OCI-LY7 (cell line): ENCODE data around the gene TMEM115. TPM values are rescaled to one million over a fixed set of nuclear protein-coding genes. Genes with fewer than 3 reads are reported as not detected.

ENCODE experiments used
- BruUV-seq: library from RNA; stranded (reverse); fragments of 400-500 nt; replicated peaks from 2 replicates; lab custom pipeline; 2021; lab: Mats Ljungman, UMichigan
- CTCF ChIA-PET: fragments of 300-600 bp; sonication (Branson Sonifier 250); formaldehyde crosslinking; loops from one replicate; lab custom pipeline; 2022; ENCODE audit warnings: antibody characterized with exemption; ENCODE audit not compliant: unreplicated experiment; lab: Charles Lee
- POLR2A ChIA-PET: fragments of 300-600 bp; sonication (Branson Sonifier 250); formaldehyde crosslinking; loops from one replicate; lab custom pipeline; 2022; ENCODE audit warnings: antibody characterized with exemption; lab: Charles Lee
- DNase-seq: peaks from one replicate; pipeline ENCODE4 v3.0.0-alpha.2; 2015; ENCODE audit warnings: low spot score
- H2AFZ ChIP-seq: fragments of 200-600 bp; sonication (generic), shearing (Covaris generic); 2 replicates; pipeline ENCODE4 v1.6.1; 2014; ENCODE audit warnings: mild to moderate bottlenecking, antibody characterized with exemption, low read length, moderate library complexity
- H3K27ac ChIP-seq: fragments of 200-600 bp; sonication (generic); 2 replicates; pipeline ENCODE4 v1.5.1; 2014; ENCODE audit warnings: mixed run types, low read depth, mild to moderate bottlenecking, moderate library complexity, low read length, inconsistent platforms; ENCODE audit not compliant: poor library complexity, severe bottlenecking
- H3K36me3 ChIP-seq: fragments of 200-600 bp; sonication (generic); 2 replicates; pipeline ENCODE4 v1.6.1; 2014; ENCODE audit warnings: mild to moderate bottlenecking, antibody characterized with exemption, low read length, moderate library complexity, mixed read lengths; ENCODE audit not compliant: insufficient read depth
- H3K4me1 ChIP-seq: fragments of 200-600 bp; sonication (generic); 2 replicates; pipeline ENCODE4 v1.5.1; 2014; ENCODE audit warnings: mild to moderate bottlenecking, low read length; ENCODE audit not compliant: insufficient read depth, poor library complexity, severe bottlenecking
- H3K4me2 ChIP-seq: fragments of 200-600 bp; sonication (generic); 2 replicates; pipeline ENCODE4 v1.6.1; 2014; ENCODE audit warnings: mild to moderate bottlenecking, low read length
- H3K4me3 ChIP-seq: fragments of 200-600 bp; sonication (generic); 2 replicates; pipeline ENCODE4 v1.5.1; 2014; ENCODE audit warnings: mild to moderate bottlenecking, low read depth, low read length; ENCODE audit not compliant: poor library complexity, severe bottlenecking
- H3K79me2 ChIP-seq: fragments of 200-600 bp; sonication (generic); 2 replicates; pipeline ENCODE4 v1.6.1; 2016; ENCODE audit warnings: low read depth, mild to moderate bottlenecking, low read length, moderate library complexity, mixed read lengths; ENCODE audit not compliant: insufficient read depth
- H3K9me2 ChIP-seq: fragments of 200-600 bp; sonication (generic); 2 replicates; pipeline ENCODE4 v1.6.1; 2016; ENCODE audit warnings: mild to moderate bottlenecking, low read length, mixed read lengths; ENCODE audit not compliant: insufficient read depth
- H3K9me3 ChIP-seq: fragments of 200-600 bp; sonication (generic); 2 replicates; pipeline ENCODE4 v1.6.1; 2014; ENCODE audit warnings: mild to moderate bottlenecking, mixed run types, low read length, mixed read lengths
- H4K20me1 ChIP-seq: fragments of 200-600 bp; sonication (generic); 2 replicates; pipeline ENCODE4 v1.6.1; 2014; ENCODE audit warnings: mild to moderate bottlenecking, antibody characterized with exemption, low read length, moderate library complexity, mixed read lengths; ENCODE audit not compliant: insufficient read depth
- CTCF ChIP-seq: fragments of 200-600 bp; sonication (generic); conservative IDR thresholded peaks from 2 replicates; pipeline ENCODE4 v1.5.1; 2014; ENCODE audit warnings: mild to moderate bottlenecking, antibody characterized with exemption, low read length, moderate library complexity, mixed read lengths
- EZH2phosphoT487 ChIP-seq: fragments of 200-600 bp; sonication (generic); IDR thresholded peaks from 2 replicates; pipeline ENCODE4 v1.6.1; 2018; ENCODE audit warnings: low read depth, borderline replicate concordance, mild to moderate bottlenecking, mixed run types, antibody characterized with exemption, low read length, moderate library complexity, mixed read lengths
- intact Hi-C: fragments of 100-400 bp; cut with micrococcal nuclease; formaldehyde crosslinking; loops from one replicate; pipeline ENCODE4 v1.10.0; 2022; ENCODE audit not compliant: unreplicated experiment
- total RNA-seq, 2 experiments: library from RNA; depleted of rRNA in 1 of 2; stranded (reverse); fragments of >200 nt in 1 of 2; shearing (Covaris generic) in 1 of 2; gene quantifications; 2 replicates each; pipeline ENCODE4 v1.2.3, GENCODE V29; 2014 to 2022

TMEM115 gene
- total RNA-seq, 2 experiments from 2014 or later, result 16.2 to 18.9 TPM

DNA sequence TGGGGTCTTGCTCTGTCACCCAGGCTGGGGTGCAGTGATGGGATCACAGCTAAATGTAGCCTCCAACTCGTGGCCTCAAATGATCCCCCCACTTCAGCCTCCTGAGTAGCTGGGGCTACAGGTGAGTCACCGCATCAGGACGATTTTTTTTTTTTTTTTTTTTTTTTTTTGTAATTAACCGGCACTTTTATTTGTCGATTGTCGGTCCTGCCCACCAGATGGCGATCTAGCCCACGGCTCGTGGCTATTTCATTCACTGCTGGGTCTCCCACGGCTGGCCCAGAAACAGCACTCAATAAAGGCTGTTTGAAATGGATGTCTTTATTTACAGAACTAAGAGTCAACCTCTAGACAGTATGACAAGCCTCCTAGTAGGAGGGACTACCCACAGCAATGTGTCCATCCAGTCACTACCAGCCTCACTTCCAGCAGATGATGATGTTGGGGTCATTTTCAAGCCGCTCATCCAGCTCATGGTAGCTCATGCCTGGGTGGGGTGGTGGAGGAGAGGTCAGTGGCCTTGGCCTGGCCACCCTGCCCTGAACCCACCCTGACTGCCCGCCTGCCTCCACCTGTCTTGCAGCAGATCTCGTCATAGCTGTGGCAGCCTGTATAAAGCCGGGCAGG lies 12.0 kb downstream of the TMEM115 start:
- intact Hi-C loops, result loop anchor here (1.0 to 2.0 kb wide), 2 partner anchors 41 to 196 kb away; no protein-coding TSS in a partner anchor
- POLR2A ChIA-PET, result interaction anchor here (0.9 to 2.0 kb wide), 2 partner anchors 10 to 11 kb away, joined by 4 to 8 read pairs; no protein-coding TSS in a partner anchor
- H3K27ac ChIP-seq, result no peak overlapping the region

DNA sequence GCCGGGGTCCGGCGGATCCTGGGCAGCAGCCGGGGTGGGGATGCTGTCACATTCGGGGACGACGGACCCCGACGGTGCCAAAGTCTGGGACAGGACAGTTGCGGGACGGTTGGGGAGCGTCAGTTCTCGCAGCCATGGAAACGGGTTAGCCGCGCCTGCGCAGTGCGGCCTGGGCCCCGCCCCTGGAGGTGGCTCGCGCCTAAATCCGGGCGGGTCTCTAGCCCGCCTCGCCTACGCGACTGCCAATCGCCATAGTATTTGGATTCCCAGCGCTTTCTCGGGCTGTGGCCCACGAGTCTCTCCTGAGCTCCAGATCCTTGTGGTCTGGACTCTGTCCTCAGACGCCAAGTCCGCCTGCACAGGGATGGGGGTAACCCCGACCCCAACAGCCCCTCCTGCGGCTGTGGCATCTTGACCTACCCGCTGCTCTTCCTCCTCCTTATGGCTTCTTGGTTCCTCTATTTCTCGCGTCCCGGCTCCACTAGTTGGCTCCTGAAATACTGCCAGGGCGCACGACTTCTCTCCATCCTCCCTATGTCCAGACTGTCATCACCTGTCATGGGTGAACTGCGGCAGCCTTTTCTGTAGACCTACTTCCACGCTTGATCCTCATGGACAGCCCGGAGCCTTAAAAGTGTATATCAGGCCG lies 13.6 kb downstream of the TMEM115 start, which contains the start of gene ZMYND10:
ZMYND10 (minus strand) TSS at position 147 of the 649 bp plus-strand sequence. CDS start 153 bp downstream, outside the sequence.
- Histone ChIP-seq H3K4me1 (peaks cover 30% of the 10 kb centered on the region), H2AFZ (no peak within 1 kb of the TSS; the same call in 1 of the 2 replicates), H3K4me2 (peak within 1 kb of the TSS; percentile 73), H3K4me3 (peak within 1 kb of the TSS; percentile 47), H3K9me2 (no peaks in the 10 kb centered on the region), H3K36me3 (peaks cover 9% of the 10 kb centered on the region; the same call in 1 of the 2 replicates), H3K27ac (no peak within 1 kb of the TSS), H3K9me3 (no peaks in the 10 kb centered on the region), H4K20me1 (no peaks in the 10 kb centered on the region), H3K79me2 (peaks cover 8% of the 10 kb centered on the region; the same call in 1 of the 2 replicates)
- intact Hi-C loops, result loop anchor here (2.0 kb wide), 1 partner anchor 197 kb away; no protein-coding TSS in a partner anchor
- CTCF ChIA-PET, result interaction anchor here (1.0 kb wide), 1 partner anchor 9 kb away, joined by 3 read pairs; no protein-coding TSS in a partner anchor
- no TSS peak for BruUV-seq
- DNase-seq, result peak; percentile 70
- POLR2A ChIA-PET, result interaction anchor here (0.7 kb wide), 1 partner anchor 1597 kb away, joined by 3 read pairs; no protein-coding TSS in a partner anchor
- no peak for TF ChIP-seq EZH2phosphoT487
- TF ChIP-seq CTCF, result no peak

More for the DNA sequence above, 12.0 kb downstream of the TMEM115 start:
- peak; percentile 80 for DNase-seq
- Histone ChIP-seq H3K36me3 (peaks cover 9% of the 10 kb centered on the region; the same call in 1 of the 2 replicates), H4K20me1 (no peaks in the 10 kb centered on the region), H3K9me2 (no peaks in the 10 kb centered on the region), H3K4me3 (no peak overlapping the region), H3K9me3 (no peaks in the 10 kb centered on the region), H3K79me2 (peaks cover 8% of the 10 kb centered on the region; the same call in 1 of the 2 replicates), H2AFZ (no peak overlapping the region), H3K4me2 (no peak overlapping the region), H3K4me1 (peaks cover 33% of the 10 kb centered on the region)
- TF ChIP-seq EZH2phosphoT487 (no peak), CTCF (peak; percentile 81)
- no TSS peak for BruUV-seq
- CTCF ChIA-PET, result interaction anchor here (1.0 kb wide), 1 partner anchor 9 kb away, joined by 3 read pairs; no protein-coding TSS in a partner anchor
